Activated CD8-positive, alpha-beta memory T cell treated with anti-CD3 and anti-CD28 coated beads, Interleukin-2, amount 50 U/mL, for 24 hours (primary cell): ENCODE results near the gene JAZF1.

ENCODE experiments used
- DNase-seq: peaks from one replicate; pipeline ENCODE4 v3.0.0-alpha.2; 2020; ENCODE audit errors: extremely low read depth

The JAZF1 gene

DNA sequence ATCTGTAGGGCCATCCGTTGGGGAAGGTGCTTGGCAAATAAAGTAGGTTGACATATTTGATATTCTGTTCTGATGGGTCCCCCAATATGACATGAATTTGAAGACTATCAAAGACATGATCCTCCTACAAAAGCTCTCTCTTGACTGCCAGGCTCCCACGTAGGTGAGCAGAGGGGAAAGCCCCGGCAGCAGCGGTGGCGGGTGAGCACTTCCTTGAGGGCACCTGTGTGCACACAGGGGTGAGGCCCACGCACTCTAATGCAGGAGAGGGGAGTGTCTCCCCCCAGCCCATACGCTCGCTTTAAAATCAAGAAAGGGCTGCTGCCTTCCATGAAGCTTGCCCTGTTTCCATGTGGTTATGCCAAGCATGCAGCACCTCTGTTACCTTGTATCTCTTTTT lies 340.3 kb downstream of the JAZF1 start:
- DNase-seq, result no peak

DNA sequence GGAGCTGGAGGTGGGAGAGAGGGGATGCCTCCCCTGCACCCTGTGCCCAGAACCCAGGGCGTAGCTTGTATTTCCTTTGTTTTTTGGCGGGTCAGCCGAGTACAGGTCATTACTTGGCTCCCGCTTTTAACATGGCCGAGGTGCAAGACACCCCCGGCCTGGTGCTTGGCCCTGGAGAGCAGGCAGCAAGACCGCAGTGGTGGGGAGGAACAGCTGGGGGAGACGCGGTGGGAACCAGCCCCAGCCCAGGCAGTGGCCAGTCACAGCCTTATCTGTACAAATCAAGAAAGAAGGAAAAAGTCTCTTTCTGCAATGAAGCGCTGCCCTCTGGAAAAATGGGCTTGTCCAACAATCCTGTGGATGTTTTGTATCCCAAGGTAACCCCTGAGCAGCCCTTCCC lies 341.5 kb downstream of the JAZF1 start:
- DNase-seq, result no peak

- DNase-seq, result no peak
Measured at GRCh38 chr7:27836536-27836935, 344.1 kb downstream of the JAZF1 start.

DNA sequence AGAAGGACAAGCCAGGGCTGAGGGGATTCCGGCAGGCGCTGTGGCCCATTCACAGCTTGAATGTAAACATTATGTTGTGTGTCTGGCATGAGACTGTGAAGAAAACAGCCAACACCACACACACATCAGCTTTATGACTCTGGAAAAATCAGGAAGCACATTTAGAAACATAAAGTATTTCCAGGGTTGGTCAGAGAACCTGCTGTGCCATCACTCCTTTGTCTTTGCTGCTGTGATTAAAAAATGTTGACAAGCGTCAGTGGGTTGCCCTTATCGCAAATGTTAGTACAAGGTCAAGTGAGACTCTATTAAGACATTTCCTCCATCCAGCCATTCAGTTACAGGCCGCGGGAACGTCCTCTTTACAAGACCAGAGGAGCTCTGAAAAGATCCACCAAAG lies 345.2 kb downstream of the JAZF1 start:
- DNase-seq, result no peak

GRCh38 chr7:27834179-27834921 lies 346.2 kb downstream of the JAZF1 start:
- DNase-seq, result no peak

GRCh38 chr7:27826357-27826756 lies 354.2 kb downstream of the JAZF1 start:
- DNase-seq, result no peak

- no peak for DNase-seq
Measured at GRCh38 chr7:27825891-27826290, 354.7 kb downstream of the JAZF1 start.

GRCh38 chr7:27822245-27822644 lies 358.4 kb downstream of the JAZF1 start:
- no peak for DNase-seq

GRCh38 chr7:27812706-27813105 lies 367.9 kb downstream of the JAZF1 start:
- no peak for DNase-seq

DNA sequence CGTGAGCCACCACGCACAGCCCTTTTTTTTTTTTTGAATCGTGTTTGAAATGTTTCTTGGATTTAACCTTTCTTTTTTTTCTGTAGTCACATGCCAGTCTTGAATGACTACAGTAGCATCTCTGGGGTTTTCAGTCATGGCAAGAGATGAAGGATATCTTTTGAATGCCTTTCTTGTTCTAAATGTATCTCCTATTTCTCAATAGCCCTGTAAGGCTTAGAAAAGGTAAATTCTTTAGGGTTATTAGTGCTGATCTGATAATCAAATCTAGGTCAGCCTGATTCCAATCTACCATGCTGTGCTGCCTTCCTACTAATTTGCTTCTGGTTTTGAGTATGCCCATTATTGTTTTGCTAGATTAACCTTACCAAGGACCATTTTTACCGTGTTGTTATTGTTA lies 370.4 kb downstream of the JAZF1 start:
- no peak for DNase-seq

- no peak for DNase-seq
Measured at GRCh38 chr7:27808626-27809025, 372.0 kb downstream of the JAZF1 start.

- DNase-seq, result no peak
Measured at GRCh38 chr7:27804139-27804538, 376.5 kb downstream of the JAZF1 start.

DNA sequence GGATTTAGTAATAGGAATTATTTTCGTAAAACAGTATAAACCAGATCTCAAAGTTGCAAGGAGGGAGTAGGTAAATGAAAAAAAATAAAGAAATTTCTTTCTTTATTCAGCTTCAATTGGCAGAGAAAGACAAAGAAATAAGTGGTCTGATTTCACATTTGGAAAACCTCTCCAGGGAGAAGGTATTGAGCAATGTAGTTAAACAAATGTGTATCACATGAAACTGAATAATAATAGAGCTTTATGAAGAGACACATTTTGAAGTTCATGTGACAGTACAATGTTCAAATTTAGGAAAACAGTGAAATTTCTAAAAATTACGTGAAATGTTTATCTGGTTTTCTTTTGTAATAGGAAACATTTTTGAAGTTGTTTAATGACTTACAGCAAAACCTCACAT lies 377.6 kb downstream of the JAZF1 start:
- DNase-seq, result no peak

GRCh38 chr7:27799212-27799611 lies 381.4 kb downstream of the JAZF1 start:
- DNase-seq, result no peak

GRCh38 chr7:27795977-27796376 lies 384.6 kb downstream of the JAZF1 start:
- DNase-seq, result no peak

DNA sequence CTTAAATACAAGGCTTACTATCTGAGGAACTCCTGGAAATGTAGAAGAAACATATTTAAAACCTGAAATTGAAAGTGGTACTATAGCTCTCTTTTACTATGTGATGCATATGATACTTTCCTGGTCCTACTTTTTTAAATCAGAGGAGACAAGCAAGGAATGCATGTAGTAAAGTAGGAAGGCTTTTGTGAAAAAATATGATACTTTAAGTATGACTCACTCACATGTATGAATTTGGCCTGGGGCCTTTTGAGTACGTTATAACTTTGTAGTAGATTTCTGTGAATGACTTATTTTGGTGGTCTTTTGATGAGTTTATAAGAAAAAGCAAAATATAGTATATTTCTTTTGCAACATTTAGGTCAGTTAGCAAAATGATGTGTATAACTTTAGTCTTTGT lies 386.8 kb downstream of the JAZF1 start:
- no peak for DNase-seq

DNA sequence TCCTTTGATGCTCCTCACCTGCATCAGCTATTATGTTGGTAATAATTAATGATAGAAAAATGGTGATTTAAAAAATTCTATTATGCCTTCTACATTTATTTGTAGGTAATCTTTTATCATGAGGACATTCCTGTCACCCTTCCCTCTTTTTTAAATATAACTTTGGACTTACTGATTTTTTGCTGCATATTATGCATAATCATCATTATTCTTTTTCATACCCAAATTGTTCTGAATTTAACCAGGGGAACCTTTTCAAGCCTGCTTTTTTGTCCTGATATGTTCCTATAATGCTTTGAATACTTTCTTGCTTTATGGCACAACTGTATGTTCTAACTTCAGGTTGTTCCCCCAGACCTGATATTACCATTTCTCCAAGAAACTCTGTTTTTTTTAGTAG lies 392.2 kb downstream of the JAZF1 start:
- no peak for DNase-seq

GRCh38 chr7:27784399-27785053 lies 396.1 kb downstream of the JAZF1 start:
- DNase-seq, result no peak

- no peak for DNase-seq
Measured at GRCh38 chr7:27782849-27783248, 397.7 kb downstream of the JAZF1 start.

DNA sequence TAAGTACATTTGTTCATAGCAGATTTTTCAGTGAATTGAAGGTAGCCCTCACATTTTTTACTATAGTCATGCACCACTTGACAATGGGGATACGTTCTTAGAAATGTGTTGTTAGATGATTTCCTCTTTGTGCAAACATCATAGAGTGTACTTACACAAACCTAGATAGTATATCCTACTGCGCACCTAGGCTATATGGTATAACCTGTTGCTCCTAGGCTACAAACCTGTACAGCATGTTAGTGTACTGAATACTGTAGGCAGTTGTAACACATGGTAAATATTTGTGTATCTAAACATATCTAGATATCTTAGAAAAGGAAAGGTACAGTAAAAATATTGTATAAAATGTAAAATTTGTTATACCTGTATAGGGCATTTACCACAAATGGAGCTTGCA lies 399.4 kb downstream of the JAZF1 start:
- DNase-seq, result no peak
